Tibial nerve (tissue), 4 donors: ENCODE results near the gene MSANTD1. TPM values are rescaled to one million over a fixed set of nuclear protein-coding genes. Genes with fewer than 3 reads are reported as not detected.
A peak's percentile ranks its signal among the peaks of the same experiment; 100 is the strongest.

Experiments
- DNase-seq, 2 donors: peaks; one replicate each; pipeline ENCODE4 v3.0.0-alpha.2; 2019; ENCODE audit warnings: low spot score in 2 of 2
- H3K27ac ChIP-seq, 4 donors: fragments of 200-600 bp; sonication (generic) in 3 of 4; one replicate each; pipeline ENCODE4 v1.5.1; 2017 to 2019; ENCODE audit warnings: mild to moderate bottlenecking in 1 of 4
- H3K27me3 ChIP-seq, 2 donors: fragments of 200-600 bp; sonication (generic) in 1 of 2; one replicate each; pipeline versions ENCODE4 v1.5.1 to v1.6.0; 2017 to 2019
- H3K36me3 ChIP-seq, 3 donors: fragments of 200-600 bp; sonication (generic); one replicate each; pipeline ENCODE4 v1.5.1; 2018 to 2019
- H3K4me1 ChIP-seq, 4 donors: fragments of 200-600 bp; sonication (generic) in 3 of 4; one replicate each; pipeline ENCODE4 v1.5.1; 2017 to 2019
- H3K4me3 ChIP-seq, 4 donors: fragments of 200-600 bp; sonication (generic) in 3 of 4; one replicate each; pipeline ENCODE4 v1.5.1; 2017 to 2019; ENCODE audit warnings: mild to moderate bottlenecking in 1 of 4, moderate library complexity in 1 of 4
- H3K9me3 ChIP-seq, 4 donors: fragments of 200-600 bp; sonication (generic) in 3 of 4; one replicate each; pipeline ENCODE4 v1.5.1; 2017 to 2019
- EP300 ChIP-seq, 2 donors: sonication (generic); formaldehyde crosslinking; IDR thresholded peaks; one replicate each; pipeline ENCODE4 v1.6.1; 2017; ENCODE audit warnings: antibody characterized with exemption in 2 of 2, mild to moderate bottlenecking in 1 of 2
- POLR2A ChIP-seq, 2 donors: fragments of 450-650 bp; IDR thresholded peaks; one replicate each; pipeline ENCODE4 v1.6.1; 2017; ENCODE audit warnings: antibody characterized with exemption in 2 of 2, mild to moderate bottlenecking in 2 of 2, moderate library complexity in 2 of 2
- WGBS, 2 donors: methylation state at CpG; one replicate each; pipeline ENCODE4 v1.1.5; 2018; 5-methylcytosine and 5-hydroxymethylcytosine counted together
- total RNA-seq, 4 donors: library from RNA; depleted of rRNA; stranded (reverse); fragments of >200 nt; gene quantifications; one replicate each; pipeline ENCODE4 v1.1.0, GENCODE V29; 2016
- TF ChIP-seq, protein P1 (sequence below), 5 experiments: fragments of 200-600 bp in 3 of 5; fragments of 450-650 bp in 2 of 5; sonication (generic) in 3 of 5; IDR thresholded peaks; one replicate each; pipeline ENCODE4 v1.5.1; 2016 to 2019; ENCODE audit warnings: antibody characterized with exemption in 5 of 5, mild to moderate bottlenecking in 3 of 5, moderate library complexity in 2 of 5

Gene MSANTD1
- total RNA-seq, 4 donors from 2014 or later: 1.2 to 2.0 (median 1.4) TPM

DNA sequence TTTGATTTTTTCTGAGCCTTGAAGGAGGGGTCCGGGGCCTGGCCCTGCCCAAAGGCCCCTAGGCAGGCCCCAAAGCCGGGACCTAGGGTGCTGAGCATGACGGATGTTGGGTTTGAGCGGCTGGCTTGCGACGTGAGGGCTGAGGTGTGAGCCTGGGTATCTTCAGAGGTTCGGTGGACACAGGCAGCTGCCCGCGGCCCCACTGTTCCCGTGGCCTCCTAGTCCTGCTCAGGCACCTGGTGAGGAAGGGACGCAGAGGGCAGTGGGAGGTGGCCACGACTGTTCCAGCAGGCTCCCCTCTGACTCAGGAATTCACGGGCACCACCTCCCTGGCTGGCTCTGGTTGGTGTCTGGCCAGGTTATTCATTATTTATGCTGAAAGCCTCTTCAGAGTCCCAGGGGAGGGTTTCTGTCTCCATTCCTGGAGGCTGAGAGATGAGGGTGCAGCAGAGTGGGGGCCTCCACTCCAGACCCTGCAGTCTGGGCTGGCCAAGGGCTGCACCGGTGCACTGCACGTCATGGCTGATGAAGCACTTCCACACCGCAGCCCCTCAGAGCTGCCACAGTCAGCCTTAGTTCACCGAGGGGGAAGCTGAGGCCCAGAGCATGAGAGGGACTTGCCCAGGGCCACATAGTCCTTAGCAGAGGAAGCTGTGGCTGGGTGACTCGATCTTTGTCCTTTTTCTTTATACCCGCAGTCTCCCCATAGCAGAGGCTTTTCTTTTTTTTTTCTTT, 2.2 kb downstream of the MSANTD1 start:
- 89 to 91% methylated on average over 19 of the region's 19 CpGs for WGBS, 2 donors
- Histone ChIP-seq H3K4me3 (no peak overlapping the region), H3K9me3 (no peaks in the 10 kb centered on the region), H3K27me3 (no peaks in the 10 kb centered on the region), H3K36me3 (peaks cover 0 to 32% (median 0%) of the 10 kb centered on the region in 3 donors), H3K27ac (no peak overlapping the region), H3K4me1 (peaks cover 0 to 4% (median 0%) of the 10 kb centered on the region in 4 donors)
- TF ChIP-seq POLR2A (IDR thresholded peaks at IDR 0.05): no peak
- TF ChIP-seq EP300 (IDR thresholded peaks at IDR 0.05): no peak
- TF ChIP-seq, protein P1, sequence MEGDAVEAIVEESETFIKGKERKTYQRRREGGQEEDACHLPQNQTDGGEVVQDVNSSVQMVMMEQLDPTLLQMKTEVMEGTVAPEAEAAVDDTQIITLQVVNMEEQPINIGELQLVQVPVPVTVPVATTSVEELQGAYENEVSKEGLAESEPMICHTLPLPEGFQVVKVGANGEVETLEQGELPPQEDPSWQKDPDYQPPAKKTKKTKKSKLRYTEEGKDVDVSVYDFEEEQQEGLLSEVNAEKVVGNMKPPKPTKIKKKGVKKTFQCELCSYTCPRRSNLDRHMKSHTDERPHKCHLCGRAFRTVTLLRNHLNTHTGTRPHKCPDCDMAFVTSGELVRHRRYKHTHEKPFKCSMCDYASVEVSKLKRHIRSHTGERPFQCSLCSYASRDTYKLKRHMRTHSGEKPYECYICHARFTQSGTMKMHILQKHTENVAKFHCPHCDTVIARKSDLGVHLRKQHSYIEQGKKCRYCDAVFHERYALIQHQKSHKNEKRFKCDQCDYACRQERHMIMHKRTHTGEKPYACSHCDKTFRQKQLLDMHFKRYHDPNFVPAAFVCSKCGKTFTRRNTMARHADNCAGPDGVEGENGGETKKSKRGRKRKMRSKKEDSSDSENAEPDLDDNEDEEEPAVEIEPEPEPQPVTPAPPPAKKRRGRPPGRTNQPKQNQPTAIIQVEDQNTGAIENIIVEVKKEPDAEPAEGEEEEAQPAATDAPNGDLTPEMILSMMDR (IDR thresholded peaks at IDR 0.05): no peak
- no peak for DNase-seq

DNA sequence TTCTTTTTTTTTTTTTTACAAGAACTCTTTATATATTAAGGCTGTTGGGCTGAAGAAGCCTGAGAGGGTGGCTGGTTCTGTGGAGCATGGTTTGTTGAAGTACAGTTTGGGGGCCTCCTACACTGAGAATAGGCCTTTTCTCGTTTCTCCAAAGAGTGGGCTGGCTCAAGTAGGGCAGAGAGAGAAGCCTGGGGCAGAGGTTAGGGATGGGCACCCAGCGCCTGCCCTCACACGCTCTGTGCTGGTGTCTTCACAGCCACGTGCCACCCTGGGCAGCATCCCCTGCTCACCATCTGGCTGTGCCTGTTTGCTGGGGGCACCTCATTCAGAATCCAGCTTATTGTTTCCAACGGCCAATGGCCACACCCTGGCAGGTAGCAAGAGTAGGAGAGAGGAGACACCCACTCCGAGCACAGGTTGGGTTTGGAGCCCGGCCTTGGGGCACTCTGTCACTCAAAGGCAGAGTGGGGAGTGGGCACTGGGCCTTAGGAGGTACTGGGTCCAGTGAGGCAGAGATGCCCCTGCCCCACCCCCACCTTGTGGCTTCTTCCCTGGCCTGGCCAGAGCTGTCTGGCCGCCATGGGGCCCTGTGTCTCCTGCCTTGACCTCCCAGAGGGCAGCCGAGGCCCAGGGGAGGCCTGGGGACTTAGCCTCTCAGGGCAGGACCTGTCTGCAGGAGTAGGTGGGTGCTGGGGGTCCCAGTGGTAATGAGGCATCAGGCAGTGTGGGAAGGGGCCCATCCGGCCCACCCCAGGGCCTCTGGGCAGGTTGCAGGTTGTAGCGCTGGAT, 2.9 kb downstream of the MSANTD1 start:
- no peak overlapping the region for H3K27ac ChIP-seq
- WGBS, 2 donors: 93 to 94% methylated on average over 8 to 9 of the region's 11 CpGs
- no peaks in the 10 kb centered on the region for H3K9me3 ChIP-seq
- no peak overlapping the region for H3K4me3 ChIP-seq
- no peak for DNase-seq
- TF ChIP-seq POLR2A (IDR thresholded peaks at IDR 0.05) (no peak), EP300 (IDR thresholded peaks at IDR 0.05) (no peak)
- TF ChIP-seq, protein P1 (IDR thresholded peaks at IDR 0.05): no peak
- H3K4me1 ChIP-seq: no peaks in the 10 kb centered on the region
- peaks cover 0 to 39% (median 0%) of the 10 kb centered on the region in 3 donors for H3K36me3 ChIP-seq
- H3K27me3 ChIP-seq: no peaks in the 10 kb centered on the region

DNA sequence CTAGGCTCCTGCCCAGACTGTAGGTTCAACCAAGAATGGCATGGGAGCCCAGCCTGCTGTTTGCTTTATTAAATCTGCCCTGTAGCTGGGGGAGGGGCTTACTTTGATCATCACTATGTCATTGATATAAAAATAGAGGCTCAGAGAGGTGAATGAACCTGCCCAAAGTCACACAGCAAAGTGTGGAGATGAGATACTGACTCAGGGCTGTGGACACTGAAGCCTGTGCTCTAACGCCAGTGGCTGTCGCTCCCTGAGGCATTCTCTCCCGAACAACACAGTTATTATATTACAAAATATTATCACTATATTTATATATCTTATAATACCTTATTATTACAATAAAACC, 3.5 kb downstream of the MSANTD1 start:
- no peak overlapping the region for H3K27ac ChIP-seq
- no peaks in the 10 kb centered on the region for H3K4me1 ChIP-seq
- peaks cover 0 to 45% (median 0%) of the 10 kb centered on the region in 3 donors for H3K36me3 ChIP-seq
- no peaks in the 10 kb centered on the region for H3K27me3 ChIP-seq
- DNase-seq: no peak
- 86 to 87% methylated on average over 3 of the region's 3 CpGs for WGBS, 2 donors
- H3K9me3 ChIP-seq: no peaks in the 10 kb centered on the region
- H3K4me3 ChIP-seq: no peak overlapping the region
- no peak for TF ChIP-seq EP300 (IDR thresholded peaks at IDR 0.05)

DNA sequence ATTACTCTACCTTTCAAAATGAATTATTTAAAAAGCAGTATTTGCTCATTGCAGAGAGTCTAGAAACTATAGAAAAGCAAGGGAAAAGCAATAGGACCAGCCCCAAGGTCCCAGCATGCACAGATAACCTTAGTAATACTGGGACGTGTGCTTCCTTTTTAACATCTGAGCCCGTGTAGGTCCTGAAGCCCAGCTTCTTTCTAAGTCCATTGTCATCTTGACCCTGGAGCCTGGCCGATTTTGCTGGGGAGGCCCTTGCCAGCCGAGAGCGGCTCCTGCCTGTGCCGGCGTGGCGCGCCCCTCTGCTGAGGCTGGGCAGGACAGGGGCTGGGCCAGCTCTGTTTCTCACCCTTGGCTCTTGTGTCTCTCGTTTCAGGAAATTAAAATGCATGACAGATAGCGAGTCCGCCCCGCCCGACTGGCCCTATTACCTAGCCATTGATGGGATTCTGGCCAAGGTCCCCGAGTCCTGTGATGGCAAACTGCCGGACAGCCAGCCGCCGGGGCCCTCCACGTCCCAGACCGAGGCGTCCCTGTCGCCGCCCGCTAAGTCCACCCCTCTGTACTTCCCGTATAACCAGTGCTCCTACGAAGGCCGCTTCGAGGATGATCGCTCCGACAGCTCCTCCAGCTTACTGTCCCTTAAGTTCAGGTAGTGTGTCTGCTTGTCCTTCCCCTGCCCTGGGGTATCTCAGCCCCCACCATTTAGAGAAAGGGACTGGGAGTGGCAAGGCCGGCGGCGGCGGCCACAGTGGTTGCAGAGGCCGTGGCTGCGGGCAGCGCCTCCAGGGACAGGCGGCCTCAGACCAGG, 4.1 kb downstream of the MSANTD1 start:
- no peak overlapping the region for H3K4me3 ChIP-seq
- no peak for DNase-seq
- no peaks in the 10 kb centered on the region for H3K27me3 ChIP-seq
- H3K27ac ChIP-seq: no peak overlapping the region
- no peaks in the 10 kb centered on the region for H3K4me1 ChIP-seq
- WGBS, 2 donors: 89 to 90% methylated on average over 38 of the region's 38 CpGs
- H3K9me3 ChIP-seq: no peaks in the 10 kb centered on the region
- TF ChIP-seq, protein P1 (IDR thresholded peaks at IDR 0.05): no peak
- TF ChIP-seq POLR2A (IDR thresholded peaks at IDR 0.05) (no peak), EP300 (IDR thresholded peaks at IDR 0.05) (no peak)
- H3K36me3 ChIP-seq: peaks cover 0 to 51% (median 0%) of the 10 kb centered on the region in 3 donors

DNA sequence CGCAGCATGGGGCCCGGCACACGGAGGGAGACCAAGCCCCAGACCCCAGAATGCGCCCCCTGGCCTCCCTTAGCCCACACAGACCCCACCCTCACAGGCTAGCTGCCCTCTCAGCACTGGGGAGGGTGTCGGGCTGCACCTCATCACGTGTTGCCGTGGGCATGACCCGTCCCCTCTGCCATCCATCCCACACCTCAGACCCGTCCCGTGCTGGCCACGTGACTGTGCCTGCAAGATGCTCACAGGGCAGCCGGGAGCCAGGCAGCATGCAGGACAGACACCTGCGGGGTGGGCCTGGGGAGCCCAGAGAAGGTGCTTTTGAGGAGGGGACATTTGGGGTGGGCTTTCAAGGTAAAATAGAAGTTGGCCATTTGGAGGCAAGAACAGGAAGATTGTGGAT, 4.8 kb downstream of the MSANTD1 start:
- Histone ChIP-seq H3K36me3 (peaks cover 0 to 52% (median 0%) of the 10 kb centered on the region in 3 donors), H3K4me3 (no peak overlapping the region), H3K9me3 (no peaks in the 10 kb centered on the region), H3K27me3 (no peaks in the 10 kb centered on the region), H3K4me1 (no peaks in the 10 kb centered on the region), H3K27ac (no peak overlapping the region)
- DNase-seq: peak in 1 of 2 donors; percentile 11
- TF ChIP-seq, protein P1 (IDR thresholded peaks at IDR 0.05): no peak
- TF ChIP-seq EP300 (IDR thresholded peaks at IDR 0.05): no peak
- TF ChIP-seq POLR2A (IDR thresholded peaks at IDR 0.05): no peak
- WGBS, 2 donors: 94 to 96% methylated on average over 13 of the region's 13 CpGs
